ENCODE results near the gene MYCN. TPM values are rescaled to one million over a fixed set of nuclear protein-coding genes. Genes with fewer than 3 reads are reported as not detected.

Gene MYCN
- total and polyA plus RNA-seq, 2 of the 4 experiments (the other 2 are of a cell fraction): not detected

DNA sequence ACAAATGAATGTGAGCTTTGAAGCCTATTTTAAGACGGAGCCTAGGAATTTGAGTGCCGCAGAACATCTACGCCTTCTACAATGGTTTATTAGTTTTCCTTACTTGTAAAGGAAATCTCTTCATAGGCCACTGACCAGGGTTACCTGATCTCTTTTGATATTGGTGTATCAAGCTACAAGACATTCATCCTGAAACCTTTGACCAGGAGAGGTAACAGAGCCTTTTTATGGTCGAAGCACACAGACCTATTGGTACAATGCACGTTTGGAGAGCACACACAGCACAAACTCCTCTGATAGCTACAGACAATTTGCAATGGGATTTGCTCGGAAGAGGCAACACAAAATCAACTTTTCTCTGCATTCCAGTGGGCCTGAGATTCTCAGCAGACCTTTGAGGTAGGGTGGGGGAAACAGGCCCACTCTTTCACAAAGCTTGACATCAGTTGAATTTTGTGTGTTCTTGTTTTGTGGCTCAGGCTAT lies 12.8 kb downstream of the MYCN start:
- no peak overlapping the region for H3K4me3 ChIP-seq (ENCODE audit: insufficient read depth, low read depth, low read length)
- H3K4ac ChIP-seq (ENCODE audit: low read depth, low read length): no peak overlapping the region
- H3K27me3 ChIP-seq (ENCODE audit: control insufficient read depth, insufficient read depth, low read length): no peaks in the 10 kb centered on the region
- DNase-seq (no peak), ATAC-seq (ENCODE audit: low read depth) (no peak)
- no peaks in the 10 kb centered on the region for H4K20me1 ChIP-seq (ENCODE audit: insufficient read depth, low read length)
- peaks cover 27% of the 10 kb centered on the region for H3K9me3 ChIP-seq (ENCODE audit: control insufficient read depth, insufficient read depth, low read length)
- H3K9ac ChIP-seq (ENCODE audit: low read depth, low read length): no peak overlapping the region
- ChIA-PET CTCF (no interaction called here), POLR2A (ENCODE audit: unreplicated experiment) (no interaction called here)
- no peak overlapping the region for H2BK5ac ChIP-seq (ENCODE audit: low read depth, low read length, poor library complexity, severe bottlenecking)
- H3K14ac ChIP-seq (replicated peaks; ENCODE audit: low read depth, low read length): no peak overlapping the region
- no CpG with 5 or more reads among the region's 6 CpGs for WGBS, 2 experiments (ENCODE audit: extremely low coverage in 2 of 2, insufficient read length in 1 of 2)
- no peak overlapping the region for H2AK5ac ChIP-seq (ENCODE audit: low read depth, low read length)
- H2BK15ac ChIP-seq (ENCODE audit: low read depth, low read length): no peak overlapping the region
- no peak overlapping the region for H3K4me2 ChIP-seq (ENCODE audit: low read depth, low read length)
- intact Hi-C loops (cut with micrococcal nuclease) (no loop called here), dilution Hi-C loops (cut with HindIII; ENCODE audit: low sequenced_read_pairs, unreplicated experiment) (no loop called here), in situ Hi-C loops (cut with MboI; ENCODE audit: low sequenced_read_pairs) (no loop called here)
- H3K56ac ChIP-seq (ENCODE audit: extremely low read depth, insufficient read depth, low read length): no peak overlapping the region
- H3K23ac ChIP-seq (ENCODE audit: low read depth, low read length): no peak overlapping the region
- no peak overlapping the region for H3K27ac ChIP-seq (ENCODE audit: insufficient read depth, low read length)
- no peak overlapping the region for H2BK120ac ChIP-seq (ENCODE audit: low read depth, low read length)
- H2AFZ ChIP-seq (replicated peaks; ENCODE audit: low read length, poor library complexity): no peak overlapping the region
- H2BK20ac ChIP-seq (ENCODE audit: low read depth, low read length): no peak overlapping the region
- no peak overlapping the region for H4K8ac ChIP-seq (ENCODE audit: low read depth in 2 of 2, low read length in 2 of 2)
- BruUV-seq (replicated peaks): no TSS peak
- H3K4me1 ChIP-seq (ENCODE audit: control insufficient read depth, insufficient read depth, low read length): no peaks in the 10 kb centered on the region
- H4K5ac ChIP-seq (ENCODE audit: low read depth, low read length): no peak overlapping the region
- no peak overlapping the region for H4K91ac ChIP-seq (ENCODE audit: insufficient read depth, low read depth, low read length)
- no peaks in the 10 kb centered on the region for H3K36me3 ChIP-seq (ENCODE audit: control insufficient read depth, insufficient read depth, low read length)
- H3K9me1 ChIP-seq (ENCODE audit: insufficient read depth, low read length): no peaks in the 10 kb centered on the region
- no peak overlapping the region for H3K18ac ChIP-seq (ENCODE audit: low read depth, low read length)
- no peak for TF ChIP-seq CEBPB (IDR thresholded peaks at IDR 0.05; ENCODE audit: low read depth, low read length)
- TF ChIP-seq CHD1 (IDR thresholded peaks at IDR 0.05; ENCODE audit: low read depth, low read length): no peak
- no peak for TF ChIP-seq USF2 (IDR thresholded peaks at IDR 0.05; ENCODE audit: low read depth, low read length)
- TF ChIP-seq MXI1 (IDR thresholded peaks at IDR 0.05; ENCODE audit: borderline replicate concordance, low read depth, low read length): no peak
- TF ChIP-seq NFE2L2 (IDR thresholded peaks at IDR 0.05; ENCODE audit: low read depth, low read length): no peak
- TF ChIP-seq BHLHE40 (IDR thresholded peaks at IDR 0.05; ENCODE audit: low read depth, low read length): no peak
- H3K79me1 ChIP-seq (ENCODE audit: low read depth in 1 of 2, low read length in 2 of 2): no peaks in the 10 kb centered on the region
- no peak overlapping the region for H2AK9ac ChIP-seq (replicated peaks; ENCODE audit: low read depth, low read length, poor library complexity)
